Measurements from ENCODE around the gene CACNG7. TPM values are rescaled to one million over a fixed set of nuclear protein-coding genes. Genes with fewer than 3 reads are reported as not detected.

The CACNG7 gene
- total and polyA plus RNA-seq, 10 of the 15 experiments (the other 5 are each of a cell fraction or from before 2014, with no cell fraction given), result not detected

DNA sequence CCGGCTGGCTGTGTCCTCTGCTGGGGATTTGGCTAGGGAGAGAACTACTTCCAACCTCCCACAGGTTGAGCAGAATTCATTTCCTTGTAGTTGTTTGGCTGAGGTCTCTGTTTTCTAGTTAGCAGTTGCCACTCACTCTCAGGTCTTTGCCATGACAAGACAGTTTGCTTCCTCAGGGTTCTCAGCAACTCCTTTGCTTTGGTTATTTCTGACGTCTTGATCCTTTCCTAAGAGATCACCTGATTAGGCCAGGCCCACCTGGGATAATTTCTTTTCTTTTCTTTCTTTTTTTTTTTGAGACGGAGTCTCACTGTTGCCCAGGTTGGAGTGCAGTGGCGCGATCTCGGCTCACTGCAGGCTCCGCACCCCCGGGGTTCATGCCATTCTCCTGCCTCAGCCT is 44.3 kb downstream of the CACNG7 start:
- no peaks in the 10 kb centered on the region for H3K27me3 ChIP-seq (replicated peaks in 1 of 2; ENCODE audit: control insufficient read depth in 2 of 2, insufficient read depth in 2 of 2, low read length in 1 of 2)
- POLR2A ChIA-PET, result no interaction called here
- H3K9ac ChIP-seq (ENCODE audit: control insufficient read depth, insufficient read depth, low read length), result no peak overlapping the region
- H2AFZ ChIP-seq (ENCODE audit: control insufficient read depth, low read depth, low read length), result no peak overlapping the region
- in situ Hi-C loops (cut with MboI), result no loop called here
- SMC1A ChIA-PET (ENCODE audit: uncharacterized antibody, unreplicated experiment), result no interaction called here
- BruUV-seq (replicated peaks), result no TSS peak
- TF ChIP-seq KAT2A (conservative IDR thresholded peaks at IDR 0.05; ENCODE audit: control insufficient read depth, low read depth, low read length), result no peak
- TF ChIP-seq, protein P1, sequence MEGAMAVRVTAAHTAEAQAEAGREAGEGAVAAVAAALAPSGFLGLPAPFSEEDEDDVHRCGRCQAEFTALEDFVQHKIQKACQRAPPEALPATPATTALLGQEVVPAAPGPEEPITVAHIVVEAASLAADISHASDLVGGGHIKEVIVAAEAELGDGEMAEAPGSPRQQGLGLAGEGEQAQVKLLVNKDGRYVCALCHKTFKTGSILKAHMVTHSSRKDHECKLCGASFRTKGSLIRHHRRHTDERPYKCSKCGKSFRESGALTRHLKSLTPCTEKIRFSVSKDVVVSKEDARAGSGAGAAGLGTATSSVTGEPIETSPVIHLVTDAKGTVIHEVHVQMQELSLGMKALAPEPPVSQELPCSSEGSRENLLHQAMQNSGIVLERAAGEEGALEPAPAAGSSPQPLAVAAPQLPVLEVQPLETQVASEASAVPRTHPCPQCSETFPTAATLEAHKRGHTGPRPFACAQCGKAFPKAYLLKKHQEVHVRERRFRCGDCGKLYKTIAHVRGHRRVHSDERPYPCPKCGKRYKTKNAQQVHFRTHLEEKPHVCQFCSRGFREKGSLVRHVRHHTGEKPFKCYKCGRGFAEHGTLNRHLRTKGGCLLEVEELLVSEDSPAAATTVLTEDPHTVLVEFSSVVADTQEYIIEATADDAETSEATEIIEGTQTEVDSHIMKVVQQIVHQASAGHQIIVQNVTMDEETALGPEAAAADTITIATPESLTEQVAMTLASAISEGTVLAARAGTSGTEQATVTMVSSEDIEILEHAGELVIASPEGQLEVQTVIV (IDR thresholded peaks at IDR 0.05; ENCODE audit: borderline replicate concordance, partially characterized antibody), result no peak
- TF ChIP-seq MYC (IDR thresholded peaks at IDR 0.05; ENCODE audit: insufficient read depth, insufficient read length, insufficient replicate concordance, low read length, severe bottlenecking), result no peak
- TF ChIP-seq, protein P2, sequence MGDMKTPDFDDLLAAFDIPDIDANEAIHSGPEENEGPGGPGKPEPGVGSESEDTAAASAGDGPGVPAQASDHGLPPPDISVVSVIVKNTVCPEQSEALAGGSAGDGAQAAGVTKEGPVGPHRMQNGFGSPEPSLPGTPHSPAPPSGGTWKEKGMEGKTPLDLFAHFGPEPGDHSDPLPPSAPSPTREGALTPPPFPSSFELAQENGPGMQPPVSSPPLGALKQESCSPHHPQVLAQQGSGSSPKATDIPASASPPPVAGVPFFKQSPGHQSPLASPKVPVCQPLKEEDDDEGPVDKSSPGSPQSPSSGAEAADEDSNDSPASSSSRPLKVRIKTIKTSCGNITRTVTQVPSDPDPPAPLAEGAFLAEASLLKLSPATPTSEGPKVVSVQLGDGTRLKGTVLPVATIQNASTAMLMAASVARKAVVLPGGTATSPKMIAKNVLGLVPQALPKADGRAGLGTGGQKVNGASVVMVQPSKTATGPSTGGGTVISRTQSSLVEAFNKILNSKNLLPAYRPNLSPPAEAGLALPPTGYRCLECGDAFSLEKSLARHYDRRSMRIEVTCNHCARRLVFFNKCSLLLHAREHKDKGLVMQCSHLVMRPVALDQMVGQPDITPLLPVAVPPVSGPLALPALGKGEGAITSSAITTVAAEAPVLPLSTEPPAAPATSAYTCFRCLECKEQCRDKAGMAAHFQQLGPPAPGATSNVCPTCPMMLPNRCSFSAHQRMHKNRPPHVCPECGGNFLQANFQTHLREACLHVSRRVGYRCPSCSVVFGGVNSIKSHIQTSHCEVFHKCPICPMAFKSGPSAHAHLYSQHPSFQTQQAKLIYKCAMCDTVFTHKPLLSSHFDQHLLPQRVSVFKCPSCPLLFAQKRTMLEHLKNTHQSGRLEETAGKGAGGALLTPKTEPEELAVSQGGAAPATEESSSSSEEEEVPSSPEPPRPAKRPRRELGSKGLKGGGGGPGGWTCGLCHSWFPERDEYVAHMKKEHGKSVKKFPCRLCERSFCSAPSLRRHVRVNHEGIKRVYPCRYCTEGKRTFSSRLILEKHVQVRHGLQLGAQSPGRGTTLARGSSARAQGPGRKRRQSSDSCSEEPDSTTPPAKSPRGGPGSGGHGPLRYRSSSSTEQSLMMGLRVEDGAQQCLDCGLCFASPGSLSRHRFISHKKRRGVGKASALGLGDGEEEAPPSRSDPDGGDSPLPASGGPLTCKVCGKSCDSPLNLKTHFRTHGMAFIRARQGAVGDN (IDR thresholded peaks at IDR 0.05), result no peak
- TF ChIP-seq, protein P3, sequence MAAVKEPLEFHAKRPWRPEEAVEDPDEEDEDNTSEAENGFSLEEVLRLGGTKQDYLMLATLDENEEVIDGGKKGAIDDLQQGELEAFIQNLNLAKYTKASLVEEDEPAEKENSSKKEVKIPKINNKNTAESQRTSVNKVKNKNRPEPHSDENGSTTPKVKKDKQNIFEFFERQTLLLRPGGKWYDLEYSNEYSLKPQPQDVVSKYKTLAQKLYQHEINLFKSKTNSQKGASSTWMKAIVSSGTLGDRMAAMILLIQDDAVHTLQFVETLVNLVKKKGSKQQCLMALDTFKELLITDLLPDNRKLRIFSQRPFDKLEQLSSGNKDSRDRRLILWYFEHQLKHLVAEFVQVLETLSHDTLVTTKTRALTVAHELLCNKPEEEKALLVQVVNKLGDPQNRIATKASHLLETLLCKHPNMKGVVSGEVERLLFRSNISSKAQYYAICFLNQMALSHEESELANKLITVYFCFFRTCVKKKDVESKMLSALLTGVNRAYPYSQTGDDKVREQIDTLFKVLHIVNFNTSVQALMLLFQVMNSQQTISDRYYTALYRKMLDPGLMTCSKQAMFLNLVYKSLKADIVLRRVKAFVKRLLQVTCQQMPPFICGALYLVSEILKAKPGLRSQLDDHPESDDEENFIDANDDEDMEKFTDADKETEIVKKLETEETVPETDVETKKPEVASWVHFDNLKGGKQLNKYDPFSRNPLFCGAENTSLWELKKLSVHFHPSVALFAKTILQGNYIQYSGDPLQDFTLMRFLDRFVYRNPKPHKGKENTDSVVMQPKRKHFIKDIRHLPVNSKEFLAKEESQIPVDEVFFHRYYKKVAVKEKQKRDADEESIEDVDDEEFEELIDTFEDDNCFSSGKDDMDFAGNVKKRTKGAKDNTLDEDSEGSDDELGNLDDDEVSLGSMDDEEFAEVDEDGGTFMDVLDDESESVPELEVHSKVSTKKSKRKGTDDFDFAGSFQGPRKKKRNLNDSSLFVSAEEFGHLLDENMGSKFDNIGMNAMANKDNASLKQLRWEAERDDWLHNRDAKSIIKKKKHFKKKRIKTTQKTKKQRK (IDR thresholded peaks at IDR 0.05; ENCODE audit: low read depth, low read length), result no peak
- TF ChIP-seq IRF4 (IDR thresholded peaks at IDR 0.05; ENCODE audit: low read depth, low read length), result no peak
- no peaks in the 10 kb centered on the region for H3K9me3 ChIP-seq (replicated peaks; ENCODE audit: control insufficient read depth, insufficient read depth, low read length)
- ATAC-seq, result no peak
- DNase-seq (ENCODE audit: low read depth, low spot score), result no peak
- no peak overlapping the region for H3K4me2 ChIP-seq (ENCODE audit: control insufficient read depth, insufficient read depth)
- CTCF ChIA-PET, result no interaction called here
- H3K79me2 ChIP-seq (ENCODE audit: control insufficient read depth, insufficient read depth, low read length), result no peaks in the 10 kb centered on the region
- RAD21 ChIA-PET (ENCODE audit: unreplicated experiment), result no interaction called here
- no peak for FAIRE-seq
- H3K36me3 ChIP-seq (ENCODE audit: control insufficient read depth in 2 of 2, insufficient read depth in 2 of 2, low read length in 1 of 2), result no peaks in the 10 kb centered on the region
- no peak overlapping the region for H3K4me3 ChIP-seq
- H3K27ac ChIP-seq (ENCODE audit: control insufficient read depth, insufficient read depth), result no peak overlapping the region
- 52% methylated on average over 7 of the region's 8 CpGs for WGBS (ENCODE audit: insufficient coverage, insufficient replicate concordance, low lambda C conversion rate, missing lambda C conversion rate)
- intact Hi-C loops (cut with micrococcal nuclease; ENCODE audit: unreplicated experiment), result no loop called here
- no peaks in the 10 kb centered on the region for H4K20me1 ChIP-seq (ENCODE audit: control insufficient read depth, insufficient read depth)
- no peaks in the 10 kb centered on the region for H3K4me1 ChIP-seq (ENCODE audit: control insufficient read depth, insufficient read depth, low read length)

Measured in GM12878 (cell line).